Measurements from ENCODE around the gene MGP.

- no peak for TF ChIP-seq EP300 (IDR thresholded peaks at IDR 0.05; ENCODE audit: borderline replicate concordance in 1 of 2, low read depth in 1 of 2, low read length in 1 of 2)
- no peak for TF ChIP-seq CTCF (IDR thresholded peaks at IDR 0.05)
- TF ChIP-seq POLR2AphosphoS5 (IDR thresholded peaks at IDR 0.05; ENCODE audit: low read depth, low read length): no peak
- TF ChIP-seq MAX (IDR thresholded peaks at IDR 0.05; ENCODE audit: low read depth): no peak
- TF ChIP-seq PBX3 (IDR thresholded peaks at IDR 0.05): no peak
- TF ChIP-seq TAF1 (IDR thresholded peaks at IDR 0.05; ENCODE audit: borderline replicate concordance, low read depth, low read length): no peak
- TF ChIP-seq RCOR1 (IDR thresholded peaks at IDR 0.05; ENCODE audit: low read length): no peak
- TF ChIP-seq MXI1 (IDR thresholded peaks at IDR 0.05; ENCODE audit: low read depth, low read length): no peak
- no peak for TF ChIP-seq REST (IDR thresholded peaks at IDR 0.05; ENCODE audit: low read depth, low read length)
- no peak for TF ChIP-seq RXRA (IDR thresholded peaks at IDR 0.05; ENCODE audit: borderline replicate concordance, low read depth)
- TF ChIP-seq SMC3 (IDR thresholded peaks at IDR 0.05; ENCODE audit: low read depth, low read length): no peak
- no peak for TF ChIP-seq FOSL2 (IDR thresholded peaks at IDR 0.05; ENCODE audit: borderline replicate concordance, low read depth)
- no peak for TF ChIP-seq FOXM1 (IDR thresholded peaks at IDR 0.05; ENCODE audit: low read depth)
- TF ChIP-seq EZH2phosphoT487 (IDR thresholded peaks at IDR 0.05; ENCODE audit: borderline replicate concordance, low read depth): no peak
Measured at GRCh38 chr12:14902465-14902864, 16.8 kb upstream of the MGP start.

Data from SK-N-SH (cell line).